ENCODE data around the gene DCUN1D5. TPM values are rescaled to one million over a fixed set of nuclear protein-coding genes. Genes with fewer than 3 reads are reported as not detected.

Gene DCUN1D5
- total and polyA plus RNA-seq, 2 of the 8 experiments (the other 6 are each of a cell fraction or from before 2014, with no cell fraction given), result 76.1 to 95.4 TPM

Other genes with a start within 250 kb of the DCUN1D5 start
- gene MMP3, start 248.6 kb downstream of the DCUN1D5 start, total RNA-seq (2021; fragmentation: NEBNext Ultra II Directional; extraction: Animal tissue kit (Norgen Biotek cat#: 25700)), result not detected in 2 replicates
- not detected in 2 replicates for gene MMP3, start 248.6 kb downstream of the DCUN1D5 start, polyA plus RNA-seq (2011; rRNA removed)
- gene MMP12, start 217.2 kb downstream of the DCUN1D5 start, total RNA-seq (2021; fragmentation: NEBNext Ultra II Directional; extraction: Animal tissue kit (Norgen Biotek cat#: 25700)), result not detected in 2 replicates
- gene MMP12, start 217.2 kb downstream of the DCUN1D5 start, polyA plus RNA-seq (2011; rRNA removed), result not detected in 2 replicates
- not detected in 2 replicates for gene MMP13, start 136.4 kb downstream of the DCUN1D5 start, total RNA-seq (2021; fragmentation: NEBNext Ultra II Directional; extraction: Animal tissue kit (Norgen Biotek cat#: 25700))
- not detected in 2 replicates for gene MMP13, start 136.4 kb downstream of the DCUN1D5 start, polyA plus RNA-seq (2011; rRNA removed)
- 12.0 and 12.7 TPM in 2 replicates for gene DYNC2H1, start 17.3 kb upstream of the DCUN1D5 start, total RNA-seq (2021; fragmentation: NEBNext Ultra II Directional; extraction: Animal tissue kit (Norgen Biotek cat#: 25700))
- gene DYNC2H1, start 17.3 kb upstream of the DCUN1D5 start, polyA plus RNA-seq (2011; rRNA removed), result 2.7 and 6.2 TPM in 2 replicates